CD8-positive, alpha-beta memory T cell (primary cell): Measurements from ENCODE around the gene RASA4. TPM values are rescaled to one million over a fixed set of nuclear protein-coding genes. Genes with fewer than 3 reads are reported as not detected.
"Not testable (repeated sequence)": the region's sequence is repeated elsewhere in the genome, so short reads cannot be mapped to it uniquely, and the experiment has no call there.

Source experiments
- CTCF ChIA-PET: fragments of 350-600 bp; sonication (Branson Sonifier 250); formaldehyde crosslinking; loops from one replicate; lab custom pipeline; 2021; ENCODE audit warnings: antibody characterized with exemption; lab: Charles Lee
- POLR2A ChIA-PET: fragments of 350-600 bp; sonication (Branson Sonifier 250); formaldehyde crosslinking; loops from one replicate; lab custom pipeline; 2021; ENCODE audit warnings: antibody characterized with exemption; lab: Charles Lee
- DNase-seq, 5 donors: peaks; one replicate each; pipeline versions ENCODE4 v3.0.0 to v3.0.0-alpha.2; 2020 to 2022; ENCODE audit warnings: mixed read lengths in 1 of 5
- H3K27ac ChIP-seq: one replicate; pipeline ENCODE4 v1.7.0; 2013; ENCODE audit warnings: low read depth, mild to moderate bottlenecking, low read length, moderate library complexity
- H3K27me3 ChIP-seq: 2 replicates; pipeline ENCODE4 v1.7.0; 2013; ENCODE audit warnings: low read length, mild to moderate bottlenecking; ENCODE audit not compliant: insufficient read depth, poor library complexity, severe bottlenecking
- H3K36me3 ChIP-seq: 2 replicates; pipeline ENCODE4 v1.7.0; 2013; ENCODE audit warnings: mild to moderate bottlenecking, low read length, moderate library complexity; ENCODE audit not compliant: insufficient read depth
- H3K4me1 ChIP-seq: 2 replicates; pipeline ENCODE4 v1.7.0; 2013; ENCODE audit warnings: mild to moderate bottlenecking, low read length, moderate library complexity; ENCODE audit not compliant: insufficient read depth
- H3K4me3 ChIP-seq: 2 replicates; pipeline ENCODE4 v1.7.0; 2013; ENCODE audit warnings: mild to moderate bottlenecking, low read length
- H3K9me3 ChIP-seq: 2 replicates; pipeline ENCODE4 v1.7.0; 2013; ENCODE audit warnings: mild to moderate bottlenecking, low read length
- H3K27ac Mint-ChIP-seq, 8 donors: one replicate each; pipeline ENCODE4 v1.8.0; 2020 to 2021; ENCODE audit warnings: mixed read lengths in 8 of 8, mild to moderate bottlenecking in 6 of 8, inconsistent platforms in 3 of 8, moderate library complexity in 3 of 8
- H3K27me3 Mint-ChIP-seq, 2 donors: one replicate each; pipeline ENCODE4 v1.8.0; 2020 to 2021; ENCODE audit warnings: mixed read lengths in 2 of 2, mild to moderate bottlenecking in 1 of 2, moderate library complexity in 1 of 2
- H3K36me3 Mint-ChIP-seq, 3 donors: one replicate each; pipeline ENCODE4 v1.8.0; 2020 to 2021; ENCODE audit warnings: mixed read lengths in 3 of 3, inconsistent platforms in 1 of 3, mild to moderate bottlenecking in 1 of 3
- H3K4me1 Mint-ChIP-seq, 3 donors: one replicate each; pipeline ENCODE4 v1.8.0; 2020 to 2021; ENCODE audit warnings: mixed read lengths in 3 of 3, inconsistent platforms in 1 of 3, mild to moderate bottlenecking in 1 of 3
- H3K4me3 Mint-ChIP-seq, 7 donors: one replicate each; pipeline ENCODE4 v1.8.0; 2020 to 2021; ENCODE audit warnings: mixed read lengths in 7 of 7, mild to moderate bottlenecking in 6 of 7, moderate library complexity in 4 of 7, inconsistent platforms in 2 of 7
- H3K9me3 Mint-ChIP-seq, 5 donors: one replicate each; pipeline ENCODE4 v1.8.0; 2020 to 2022; ENCODE audit warnings: mixed read lengths in 5 of 5, mild to moderate bottlenecking in 3 of 5, moderate library complexity in 2 of 5, inconsistent platforms in 1 of 5
- polyA plus RNA-seq: library from polyadenylated mRNA; unstranded; fragments of 300-500 nt; fragmentation: Illumina TruSeq; gene quantifications from one replicate; pipeline ENCODE4 v1.2.3, GENCODE V29; 2021
- total RNA-seq, 2 experiments: library from RNA; stranded (reverse); gene quantifications; one replicate each; pipeline ENCODE4 v1.2.3, GENCODE V29; 2021

RASA4 gene
- total and polyA plus RNA-seq, 3 experiments from 2014 or later, result 18.0 to 44.2 (median 42.6) TPM

DNA sequence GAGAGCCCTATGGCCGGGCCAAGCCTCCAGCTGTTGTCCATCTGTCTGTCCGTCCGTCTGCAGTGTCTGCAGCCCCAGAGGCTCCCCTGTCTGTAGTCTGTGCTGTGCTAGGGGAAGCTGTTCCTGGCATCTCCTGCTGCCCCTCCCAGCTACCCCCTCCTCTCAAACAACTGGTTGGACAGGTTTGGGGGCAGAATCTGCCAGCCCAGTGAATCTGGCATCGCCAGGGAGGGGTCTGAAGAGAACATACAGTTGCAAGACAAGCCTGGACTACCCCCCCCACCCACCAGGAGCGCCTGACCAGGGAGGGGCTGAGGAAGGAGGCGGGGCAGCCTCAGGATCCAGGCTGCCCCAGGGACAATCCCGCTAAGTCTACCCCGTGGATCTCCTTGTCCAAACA is 73.0 kb downstream of the RASA4 start, which contains the start of gene UPK3BL2:
UPK3BL2 (minus strand) TSS at position 101 of the 400 bp plus-strand sequence; CDS start at position 41, 60 bp downstream.
- H3K36me3 Mint-ChIP-seq, CTCF ChIA-PET, H3K27me3 ChIP-seq, H3K27me3 Mint-ChIP-seq, H3K36me3 ChIP-seq, DNase-seq, H3K9me3 Mint-ChIP-seq, POLR2A ChIA-PET, H3K4me3 Mint-ChIP-seq, H3K27ac Mint-ChIP-seq, H3K27ac ChIP-seq, H3K4me1 Mint-ChIP-seq, H3K4me3 ChIP-seq, H3K9me3 ChIP-seq, H3K4me1 ChIP-seq: not testable (repeated sequence)

DNA sequence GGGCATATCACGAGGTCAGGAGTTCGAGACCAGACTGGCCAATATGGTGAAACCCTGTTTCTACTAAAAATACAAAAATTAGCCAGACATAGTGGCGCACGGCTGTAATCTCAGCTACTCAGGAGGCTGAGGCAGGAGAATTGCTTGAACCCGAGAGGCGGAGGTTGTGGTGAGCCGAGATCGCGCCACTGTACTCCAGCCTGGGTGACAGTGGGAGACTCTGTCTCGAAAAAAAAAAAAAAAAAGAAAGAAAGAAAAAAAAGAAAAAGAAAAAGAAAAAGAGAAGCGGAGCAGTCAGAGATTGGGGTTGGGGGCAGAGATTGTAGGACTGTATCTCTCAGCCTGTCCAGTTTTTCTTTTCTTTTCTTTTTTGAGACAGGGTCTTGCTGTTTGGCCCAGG is 73.8 kb downstream of the RASA4 start:
- H3K4me1 Mint-ChIP-seq, H3K27ac Mint-ChIP-seq, H3K4me3 Mint-ChIP-seq, DNase-seq, H3K4me1 ChIP-seq, H3K9me3 ChIP-seq, POLR2A ChIA-PET, H3K9me3 Mint-ChIP-seq, H3K27me3 Mint-ChIP-seq, CTCF ChIA-PET, H3K27me3 ChIP-seq, H3K36me3 Mint-ChIP-seq, H3K4me3 ChIP-seq, H3K36me3 ChIP-seq, H3K27ac ChIP-seq: not testable (repeated sequence)

DNA sequence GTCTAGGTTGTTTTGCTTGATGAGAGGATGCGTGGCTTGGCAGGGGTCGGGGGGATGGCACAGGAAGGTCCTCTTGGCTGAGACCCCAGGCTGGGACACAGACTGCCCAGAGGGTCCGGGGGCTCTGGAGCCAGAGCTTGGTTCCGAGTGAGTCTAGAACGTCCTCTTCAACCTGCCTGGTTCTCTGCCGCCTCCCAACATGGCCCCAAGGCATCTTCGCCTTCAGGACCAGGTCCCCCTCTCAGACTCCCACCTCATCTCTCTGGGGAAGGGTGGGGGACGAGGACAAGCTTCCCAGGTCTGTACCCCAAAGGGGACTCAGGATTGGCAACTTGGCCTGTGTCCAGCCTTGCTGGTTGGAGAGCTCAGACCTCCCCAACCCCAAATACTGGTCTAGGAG is 74.5 kb downstream of the RASA4 start:
- H3K27me3 Mint-ChIP-seq, H3K4me3 ChIP-seq, H3K27ac Mint-ChIP-seq, H3K36me3 Mint-ChIP-seq, H3K27me3 ChIP-seq, H3K9me3 Mint-ChIP-seq, H3K4me1 ChIP-seq, POLR2A ChIA-PET, H3K36me3 ChIP-seq, H3K27ac ChIP-seq, H3K4me1 Mint-ChIP-seq, H3K9me3 ChIP-seq, CTCF ChIA-PET, H3K4me3 Mint-ChIP-seq, DNase-seq: not testable (repeated sequence)

DNA sequence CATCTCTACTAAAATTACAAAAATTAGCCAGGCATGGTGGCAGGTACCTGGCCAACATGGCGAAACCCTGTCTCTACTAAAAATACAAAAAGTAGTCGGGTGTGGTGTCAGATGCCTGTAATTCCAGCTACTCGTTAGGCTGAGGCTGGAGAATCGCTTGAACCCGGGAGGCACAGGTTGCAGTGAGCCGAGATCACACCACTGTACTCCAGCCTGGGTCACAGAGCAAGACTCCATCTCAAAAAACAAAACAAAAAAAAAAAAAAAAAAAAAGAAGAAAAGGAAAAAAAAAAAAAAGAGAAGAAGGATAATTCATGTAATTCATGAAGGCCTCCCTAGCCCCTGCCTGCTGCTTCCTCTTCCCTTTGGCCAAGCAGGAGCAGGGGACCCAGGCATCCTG is 76.0 kb downstream of the RASA4 start:
- H3K4me3 Mint-ChIP-seq, H3K4me1 ChIP-seq, H3K9me3 Mint-ChIP-seq, H3K27ac Mint-ChIP-seq, H3K4me3 ChIP-seq, DNase-seq, H3K36me3 Mint-ChIP-seq, H3K27me3 Mint-ChIP-seq, CTCF ChIA-PET, POLR2A ChIA-PET, H3K36me3 ChIP-seq, H3K27me3 ChIP-seq, H3K9me3 ChIP-seq, H3K4me1 Mint-ChIP-seq, H3K27ac ChIP-seq: not testable (repeated sequence)

DNA sequence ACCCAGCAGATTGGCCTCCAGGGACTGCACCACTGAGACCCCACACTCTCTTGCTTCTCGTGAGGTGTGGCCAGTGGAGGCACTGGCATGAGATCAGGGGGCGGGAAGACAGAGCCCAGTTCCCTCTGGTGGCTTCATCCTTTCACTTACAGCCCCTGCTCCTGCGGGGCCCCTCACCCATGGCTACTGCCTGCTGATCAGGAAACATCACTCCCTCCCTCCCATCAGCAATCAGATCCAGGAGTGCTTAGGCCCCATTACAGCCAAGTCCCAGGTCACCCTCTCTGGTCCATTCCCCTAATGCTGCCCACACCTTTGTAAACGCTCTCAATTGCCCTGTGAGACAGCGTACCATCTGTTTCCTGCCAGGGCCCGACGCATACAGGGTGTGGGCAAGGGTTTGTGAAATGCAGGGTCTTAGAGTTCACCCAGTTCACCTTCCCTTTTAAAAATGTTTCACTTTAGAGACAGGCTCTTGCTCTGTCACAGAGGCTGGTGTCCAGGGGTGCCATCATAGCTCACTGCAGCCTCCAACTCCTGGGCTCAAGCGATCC is 81.4 kb downstream of the RASA4 start:
- DNase-seq, H3K9me3 ChIP-seq, H3K9me3 Mint-ChIP-seq, H3K4me1 ChIP-seq, H3K4me3 Mint-ChIP-seq, H3K36me3 ChIP-seq, H3K27me3 ChIP-seq, H3K27me3 Mint-ChIP-seq, H3K27ac Mint-ChIP-seq, CTCF ChIA-PET, H3K4me3 ChIP-seq, H3K4me1 Mint-ChIP-seq, POLR2A ChIA-PET, H3K36me3 Mint-ChIP-seq, H3K27ac ChIP-seq: not testable (repeated sequence)

DNA sequence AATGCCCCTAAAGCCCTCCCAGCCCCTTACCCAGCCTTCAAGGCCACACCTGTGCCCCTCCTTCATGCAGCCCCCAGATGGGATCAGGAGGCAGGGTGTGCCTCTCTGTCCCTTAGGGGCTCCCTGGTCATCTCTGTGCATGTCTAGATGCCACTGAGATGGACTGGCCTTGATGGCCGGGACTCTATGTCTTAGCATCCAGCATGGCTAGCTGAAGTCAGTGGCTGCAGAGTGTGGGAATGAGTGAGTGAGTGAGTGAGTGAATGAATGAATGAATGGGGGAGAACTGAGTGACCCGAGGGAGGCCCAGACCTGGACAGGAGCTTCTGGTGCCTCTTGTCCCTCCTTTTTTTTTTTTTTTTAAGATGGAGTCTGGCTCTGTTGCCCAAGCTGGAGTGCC is 84.4 kb downstream of the RASA4 start:
- H3K36me3 Mint-ChIP-seq, H3K27me3 Mint-ChIP-seq, POLR2A ChIA-PET, H3K4me3 ChIP-seq, H3K4me3 Mint-ChIP-seq, H3K4me1 ChIP-seq, H3K36me3 ChIP-seq, H3K9me3 Mint-ChIP-seq, DNase-seq, H3K4me1 Mint-ChIP-seq, H3K27ac ChIP-seq, CTCF ChIA-PET, H3K9me3 ChIP-seq, H3K27me3 ChIP-seq: not testable (repeated sequence)
- H3K27ac Mint-ChIP-seq, result peak overlapping the region in 1 of 8 donors; percentile 93

DNA sequence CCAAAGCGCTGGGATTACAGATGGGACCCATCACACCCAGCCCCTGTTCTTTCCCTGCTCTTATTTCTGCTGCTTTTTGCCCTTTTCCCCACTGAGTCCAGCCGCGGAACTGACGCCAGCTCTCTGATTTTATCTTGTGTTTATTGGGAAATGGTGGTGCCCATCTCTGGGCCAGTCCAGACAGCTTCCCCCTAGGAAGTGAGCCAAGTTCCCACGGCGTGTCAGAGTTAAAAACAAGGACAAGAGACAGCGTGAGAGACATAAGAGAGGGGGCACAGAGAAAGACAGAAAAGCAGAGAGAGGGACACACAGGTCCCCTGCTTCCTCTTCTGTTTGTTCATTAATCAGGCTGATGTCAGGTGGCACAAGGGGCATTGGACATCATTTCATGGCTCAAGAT is 85.0 kb downstream of the RASA4 start:
- H3K4me1 Mint-ChIP-seq, DNase-seq, H3K27ac Mint-ChIP-seq, CTCF ChIA-PET, POLR2A ChIA-PET, H3K4me1 ChIP-seq, H3K9me3 Mint-ChIP-seq, H3K4me3 Mint-ChIP-seq, H3K27ac ChIP-seq, H3K36me3 ChIP-seq, H3K4me3 ChIP-seq, H3K27me3 Mint-ChIP-seq, H3K27me3 ChIP-seq, H3K9me3 ChIP-seq, H3K36me3 Mint-ChIP-seq: not testable (repeated sequence)

DNA sequence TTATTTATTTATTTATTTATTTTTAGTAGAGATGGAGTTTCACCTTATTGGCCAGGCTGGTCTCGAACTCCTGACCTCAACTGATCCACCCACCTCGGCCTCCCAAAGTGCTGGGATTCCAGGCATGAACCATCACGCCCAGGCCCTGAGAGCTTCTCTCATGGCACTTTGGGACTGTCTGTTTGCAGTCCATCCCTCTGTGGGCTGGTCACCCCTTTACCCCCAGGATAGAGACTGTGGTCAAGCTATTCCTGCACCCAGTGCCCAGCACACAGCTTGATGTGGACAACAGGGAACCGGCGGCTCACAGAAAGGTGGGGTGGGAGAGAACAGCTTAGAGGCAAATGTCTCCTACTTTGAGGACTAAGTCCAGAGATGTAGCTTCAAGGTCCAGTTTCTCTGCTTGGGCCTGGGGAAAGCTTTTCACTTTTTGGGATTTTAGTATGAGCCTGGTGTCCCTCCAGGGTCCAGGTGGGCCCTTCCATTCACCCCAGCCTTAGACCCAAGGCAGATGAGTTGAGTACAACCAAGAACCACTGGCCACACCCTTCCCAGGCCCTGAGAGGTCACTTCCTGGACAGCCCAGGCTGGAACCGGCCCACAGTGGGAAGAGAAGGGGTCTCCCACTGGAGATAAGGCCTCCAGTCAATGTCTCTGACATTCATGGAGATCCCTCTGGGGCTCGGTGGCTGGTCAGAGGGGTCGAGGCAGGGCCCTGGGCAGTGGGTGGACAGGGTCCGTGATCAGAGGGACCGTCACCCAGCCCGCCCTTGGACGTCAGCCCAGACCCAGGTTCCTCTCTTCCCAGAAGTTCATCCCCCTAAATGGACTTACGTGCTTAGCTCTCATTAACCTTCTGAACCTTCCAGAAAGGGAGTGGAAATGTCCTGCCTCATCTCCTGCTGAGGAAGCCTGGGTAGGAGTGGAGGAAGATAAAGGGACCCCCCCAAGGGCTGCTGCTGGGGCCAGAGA is 88.4 kb downstream of the RASA4 start:
- H3K4me1 ChIP-seq, CTCF ChIA-PET, H3K9me3 Mint-ChIP-seq, POLR2A ChIA-PET, H3K27me3 Mint-ChIP-seq, DNase-seq, H3K4me3 Mint-ChIP-seq, H3K36me3 ChIP-seq, H3K27me3 ChIP-seq, H3K4me1 Mint-ChIP-seq, H3K4me3 ChIP-seq, H3K36me3 Mint-ChIP-seq, H3K27ac Mint-ChIP-seq, H3K9me3 ChIP-seq, H3K27ac ChIP-seq: not testable (repeated sequence)
